GM23338 (cell line): Measurements from ENCODE around the gene GBP2. TPM values are rescaled to one million over a fixed set of nuclear protein-coding genes. Genes with fewer than 3 reads are reported as not detected.

Source experiments
- ATAC-seq: fragments of 200-7000 bp; cut with Tn5 transposase; 3 replicates; pipeline ENCODE4 v1.9.1; 2020
- DNase-seq: peaks from one replicate; pipeline ENCODE4 v3.0.0-alpha.2; 2015; ENCODE audit warnings: low spot score
- H2AFZ ChIP-seq: fragments of 200-600 bp; sonication (generic); 2 replicates; pipeline ENCODE4 v1.8.0; 2016; ENCODE audit warnings: antibody characterized with exemption, mild to moderate bottlenecking, moderate library complexity
- H3F3A ChIP-seq: fragments of 200-600 bp; sonication (generic); replicated peaks from 2 replicates; pipeline ENCODE4 v1.8.0; 2017; ENCODE audit warnings: antibody characterized with exemption, mixed run types, low read depth
- H3K27ac ChIP-seq: fragments of 200-600 bp; sonication (generic); 2 replicates; pipeline ENCODE4 v1.6.1; 2016; ENCODE audit warnings: low read depth
- H3K27me3 ChIP-seq: fragments of 200-600 bp; sonication (generic); 2 replicates; pipeline ENCODE4 v1.8.0; 2016; ENCODE audit warnings: mild to moderate bottlenecking, mixed run types, moderate library complexity; ENCODE audit not compliant: insufficient read depth
- H3K36me3 ChIP-seq: fragments of 200-600 bp; sonication (generic); 2 replicates; pipeline ENCODE4 v1.8.0; 2016; ENCODE audit warnings: mild to moderate bottlenecking; ENCODE audit not compliant: insufficient read depth
- H3K4me1 ChIP-seq: fragments of 200-600 bp; sonication (generic); 2 replicates; pipeline ENCODE4 v1.8.0; 2016; ENCODE audit warnings: mild to moderate bottlenecking, moderate library complexity; ENCODE audit not compliant: insufficient read depth
- H3K4me2 ChIP-seq: fragments of 200-600 bp; sonication (generic); 2 replicates; pipeline ENCODE4 v1.7.1; 2017; ENCODE audit warnings: mixed run types
- H3K4me3 ChIP-seq: fragments of 200-600 bp; sonication (generic); 2 replicates; pipeline ENCODE4 v1.6.1; 2016; ENCODE audit warnings: mixed run types
- H3K79me2 ChIP-seq: fragments of 200-600 bp; sonication (generic); replicated peaks from 2 replicates; pipeline ENCODE4 v1.8.0; 2017; ENCODE audit warnings: mild to moderate bottlenecking; ENCODE audit not compliant: insufficient read depth
- H3K9me2 ChIP-seq: fragments of 200-600 bp; sonication (generic); 2 replicates; pipeline ENCODE4 v1.8.0; 2017; ENCODE audit not compliant: insufficient read depth
- H4K20me1 ChIP-seq: fragments of 200-600 bp; sonication (generic); replicated peaks from 2 replicates; pipeline ENCODE4 v1.8.0; 2017; ENCODE audit warnings: mild to moderate bottlenecking; ENCODE audit not compliant: insufficient read depth
- H3K27ac Mint-ChIP-seq: 2 replicates; pipeline ENCODE4 v1.8.0; 2020; ENCODE audit warnings: inconsistent platforms, mild to moderate bottlenecking, moderate library complexity, mixed read lengths
- H3K27me3 Mint-ChIP-seq: 3 replicates; pipeline ENCODE4 v1.8.0; 2022; ENCODE audit warnings: low read depth, mild to moderate bottlenecking, moderate library complexity, mixed read lengths, inconsistent platforms; ENCODE audit not compliant: insufficient read depth, poor library complexity
- H3K36me3 Mint-ChIP-seq: 3 replicates; pipeline ENCODE4 v1.8.0; 2021; ENCODE audit warnings: low read depth, mild to moderate bottlenecking, inconsistent platforms, moderate library complexity, mixed read lengths
- H3K4me1 Mint-ChIP-seq: 3 replicates; pipeline ENCODE4 v1.8.0; 2020; ENCODE audit warnings: mild to moderate bottlenecking, inconsistent platforms, mixed read lengths
- H3K4me3 Mint-ChIP-seq: 3 replicates; pipeline ENCODE4 v1.8.0; 2021; ENCODE audit warnings: moderate library complexity, mild to moderate bottlenecking, inconsistent platforms, mixed read lengths
- H3K9me3 Mint-ChIP-seq: 3 replicates; pipeline ENCODE4 v1.8.0; 2020; ENCODE audit warnings: moderate library complexity, mild to moderate bottlenecking, inconsistent platforms, mixed read lengths
- CREB1 ChIP-seq: fragments of 250-450 bp; sonication (Bioruptor Pico); IDR thresholded peaks from 2 replicates; pipeline ENCODE4 v1.5.0; 2020; ENCODE audit warnings: low read depth, mild to moderate bottlenecking, moderate library complexity
- ETS1 ChIP-seq: IDR thresholded peaks from 2 replicates; pipeline ENCODE4 v1.6.1; 2016; ENCODE audit warnings: antibody characterized with exemption
- EZH2 ChIP-seq: fragments of 200-600 bp; sonication (generic); IDR thresholded peaks from one replicate; pipeline ENCODE4 v1.8.0; 2017; ENCODE audit warnings: antibody characterized with exemption, mild to moderate bottlenecking, low read depth; ENCODE audit not compliant: unreplicated experiment
- EZH2phosphoT487 ChIP-seq: fragments of 200-600 bp; sonication (generic); IDR thresholded peaks from one replicate; pipeline ENCODE4 v1.8.1; 2018; ENCODE audit warnings: antibody characterized with exemption; ENCODE audit not compliant: unreplicated experiment
- JUNB ChIP-seq: IDR thresholded peaks from one replicate; pipeline ENCODE4 v1.6.1; 2016; ENCODE audit warnings: antibody characterized with exemption; ENCODE audit not compliant: unreplicated experiment
- NANOG ChIP-seq: IDR thresholded peaks from 2 replicates; pipeline ENCODE4 v1.6.1; 2016; ENCODE audit warnings: antibody characterized with exemption, borderline replicate concordance
- POLR2AphosphoS5 ChIP-seq: IDR thresholded peaks from 2 replicates; pipeline ENCODE4 v1.6.1; 2016; ENCODE audit warnings: antibody characterized with exemption, low read depth
- STAT1 ChIP-seq: IDR thresholded peaks from one replicate; pipeline ENCODE4 v1.6.1; 2016; ENCODE audit warnings: antibody characterized with exemption; ENCODE audit not compliant: unreplicated experiment
- ZNF114 ChIP-seq: fragments of 250-450 bp; sonication (Bioruptor Pico); IDR thresholded peaks from 2 replicates; pipeline ENCODE4 v1.5.0; 2020; ENCODE audit warnings: mild to moderate bottlenecking, moderate library complexity
- ZNF331 ChIP-seq: fragments of 250-450 bp; sonication (Bioruptor Pico); IDR thresholded peaks from 2 replicates; pipeline ENCODE4 v1.5.0; 2020; ENCODE audit warnings: low read depth, mild to moderate bottlenecking, moderate library complexity
- ZNF462 ChIP-seq: fragments of 250-450 bp; sonication (Bioruptor Pico); IDR thresholded peaks from 2 replicates; pipeline ENCODE4 v1.5.0; 2020; ENCODE audit warnings: mild to moderate bottlenecking, moderate library complexity
- polyA plus RNA-seq: library from polyadenylated mRNA; unstranded; fragments of >200 nt; fragmentation: Nextera tagmentation; extraction: Ambion mirVana; gene quantifications from 2 replicates; pipeline ENCODE4 v1.2.1, GENCODE V29; 2016
- total RNA-seq: library from RNA; depleted of rRNA; stranded (reverse); fragments of >200 nt; shearing (Covaris generic); gene quantifications from 2 replicates; pipeline ENCODE4 v1.2.3, GENCODE V29; 2014
- TF ChIP-seq, protein P1 (sequence below): IDR thresholded peaks from one replicate; pipeline ENCODE4 v1.6.1; 2018; ENCODE audit warnings: antibody characterized with exemption; ENCODE audit not compliant: unreplicated experiment
- TF ChIP-seq, protein P2 (sequence below), 2 experiments: fragments of 200-600 bp in 1 of 2; sonication (generic) in 1 of 2; conservative IDR thresholded peaks; 2 replicates each; pipeline versions ENCODE4 v1.5.1 to v1.6.1; 2016 to 2017; ENCODE audit warnings: antibody characterized with exemption in 2 of 2, low read depth in 2 of 2, mild to moderate bottlenecking in 2 of 2, moderate library complexity in 1 of 2

Gene GBP2
- total and polyA plus RNA-seq, 2 experiments from 2014 or later, result not detected

GRCh38 chr1:89063094-89063493 lies 62.8 kb downstream of the GBP2 start:
- no peaks in the 10 kb centered on the region for H3K9me3 Mint-ChIP-seq
- Histone ChIP-seq H3K27me3 (no peaks in the 10 kb centered on the region), H3K4me2 (no peak overlapping the region), H3K27ac (no peak overlapping the region), H4K20me1 (no peaks in the 10 kb centered on the region), H3K9me2 (no peaks in the 10 kb centered on the region), H3F3A (no peaks in the 10 kb centered on the region), H3K4me3 (no peak overlapping the region), H3K79me2 (no peaks in the 10 kb centered on the region), H3K4me1 (no peaks in the 10 kb centered on the region), H2AFZ (no peak overlapping the region), H3K36me3 (no peaks in the 10 kb centered on the region)
- no peaks in the 10 kb centered on the region for H3K4me1 Mint-ChIP-seq
- no peak overlapping the region for H3K4me3 Mint-ChIP-seq
- H3K27ac Mint-ChIP-seq, result no peak overlapping the region
- TF ChIP-seq EZH2phosphoT487, result no peak
- TF ChIP-seq POLR2AphosphoS5, result no peak
- TF ChIP-seq, protein P1, sequence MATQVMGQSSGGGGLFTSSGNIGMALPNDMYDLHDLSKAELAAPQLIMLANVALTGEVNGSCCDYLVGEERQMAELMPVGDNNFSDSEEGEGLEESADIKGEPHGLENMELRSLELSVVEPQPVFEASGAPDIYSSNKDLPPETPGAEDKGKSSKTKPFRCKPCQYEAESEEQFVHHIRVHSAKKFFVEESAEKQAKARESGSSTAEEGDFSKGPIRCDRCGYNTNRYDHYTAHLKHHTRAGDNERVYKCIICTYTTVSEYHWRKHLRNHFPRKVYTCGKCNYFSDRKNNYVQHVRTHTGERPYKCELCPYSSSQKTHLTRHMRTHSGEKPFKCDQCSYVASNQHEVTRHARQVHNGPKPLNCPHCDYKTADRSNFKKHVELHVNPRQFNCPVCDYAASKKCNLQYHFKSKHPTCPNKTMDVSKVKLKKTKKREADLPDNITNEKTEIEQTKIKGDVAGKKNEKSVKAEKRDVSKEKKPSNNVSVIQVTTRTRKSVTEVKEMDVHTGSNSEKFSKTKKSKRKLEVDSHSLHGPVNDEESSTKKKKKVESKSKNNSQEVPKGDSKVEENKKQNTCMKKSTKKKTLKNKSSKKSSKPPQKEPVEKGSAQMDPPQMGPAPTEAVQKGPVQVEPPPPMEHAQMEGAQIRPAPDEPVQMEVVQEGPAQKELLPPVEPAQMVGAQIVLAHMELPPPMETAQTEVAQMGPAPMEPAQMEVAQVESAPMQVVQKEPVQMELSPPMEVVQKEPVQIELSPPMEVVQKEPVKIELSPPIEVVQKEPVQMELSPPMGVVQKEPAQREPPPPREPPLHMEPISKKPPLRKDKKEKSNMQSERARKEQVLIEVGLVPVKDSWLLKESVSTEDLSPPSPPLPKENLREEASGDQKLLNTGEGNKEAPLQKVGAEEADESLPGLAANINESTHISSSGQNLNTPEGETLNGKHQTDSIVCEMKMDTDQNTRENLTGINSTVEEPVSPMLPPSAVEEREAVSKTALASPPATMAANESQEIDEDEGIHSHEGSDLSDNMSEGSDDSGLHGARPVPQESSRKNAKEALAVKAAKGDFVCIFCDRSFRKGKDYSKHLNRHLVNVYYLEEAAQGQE, result no peak
- TF ChIP-seq NANOG, result no peak
- TF ChIP-seq EZH2, result no peak
- no peak for TF ChIP-seq ETS1
- TF ChIP-seq JUNB, result no peak
- TF ChIP-seq, protein P2, sequence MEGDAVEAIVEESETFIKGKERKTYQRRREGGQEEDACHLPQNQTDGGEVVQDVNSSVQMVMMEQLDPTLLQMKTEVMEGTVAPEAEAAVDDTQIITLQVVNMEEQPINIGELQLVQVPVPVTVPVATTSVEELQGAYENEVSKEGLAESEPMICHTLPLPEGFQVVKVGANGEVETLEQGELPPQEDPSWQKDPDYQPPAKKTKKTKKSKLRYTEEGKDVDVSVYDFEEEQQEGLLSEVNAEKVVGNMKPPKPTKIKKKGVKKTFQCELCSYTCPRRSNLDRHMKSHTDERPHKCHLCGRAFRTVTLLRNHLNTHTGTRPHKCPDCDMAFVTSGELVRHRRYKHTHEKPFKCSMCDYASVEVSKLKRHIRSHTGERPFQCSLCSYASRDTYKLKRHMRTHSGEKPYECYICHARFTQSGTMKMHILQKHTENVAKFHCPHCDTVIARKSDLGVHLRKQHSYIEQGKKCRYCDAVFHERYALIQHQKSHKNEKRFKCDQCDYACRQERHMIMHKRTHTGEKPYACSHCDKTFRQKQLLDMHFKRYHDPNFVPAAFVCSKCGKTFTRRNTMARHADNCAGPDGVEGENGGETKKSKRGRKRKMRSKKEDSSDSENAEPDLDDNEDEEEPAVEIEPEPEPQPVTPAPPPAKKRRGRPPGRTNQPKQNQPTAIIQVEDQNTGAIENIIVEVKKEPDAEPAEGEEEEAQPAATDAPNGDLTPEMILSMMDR (conservative IDR thresholded peaks at IDR 0.05; ENCODE audit: low read depth in 2 of 2), result no peak
- TF ChIP-seq ZNF114, result no peak
- TF ChIP-seq STAT1, result no peak
- no peak for TF ChIP-seq ZNF462 (CRISPR knock-in tag)
- no peak for TF ChIP-seq ZNF331 (CRISPR knock-in tag)
- TF ChIP-seq CREB1 (CRISPR knock-in tag), result no peak
- H3K36me3 Mint-ChIP-seq, result no peaks in the 10 kb centered on the region
- no peak for DNase-seq
- ATAC-seq, result no peak
- no peaks in the 10 kb centered on the region for H3K27me3 Mint-ChIP-seq
